D721Med (cell line): Measurements from ENCODE around the gene EEF1AKMT2.

ENCODE experiments used
- DNase-seq: peaks from one replicate; pipeline ENCODE4 v3.0.0; 2011; ENCODE audit warnings: low spot score; ENCODE audit not compliant: insufficient read length
- FAIRE-seq: peaks from 2 replicates; lab custom pipeline; 2011; peaks lifted over from hg19 to GRCh38; lab: Jason Lieb, UNC
- CTCF ChIP-seq: IDR thresholded peaks from 2 replicates; pipeline ENCODE4 v1.5.1; 2012; ENCODE audit warnings: mild to moderate bottlenecking, control low read depth; ENCODE audit not compliant: insufficient read depth; ENCODE audit errors: missing control alignments

Gene EEF1AKMT2

GRCh38 chr10:124725171-124725631 lies 66.5 kb downstream of the EEF1AKMT2 start:
- FAIRE-seq: no peak
- TF ChIP-seq CTCF: no peak
- no peak for DNase-seq

- TF ChIP-seq CTCF: no peak
- FAIRE-seq (no peak), DNase-seq (no peak)
Observed at GRCh38 chr10:124724279-124725027, 67.2 kb downstream of the EEF1AKMT2 start.

- no peak for FAIRE-seq
- TF ChIP-seq CTCF: no peak
Observed at GRCh38 chr10:124723826-124724225, 67.9 kb downstream of the EEF1AKMT2 start.

GRCh38 chr10:124722798-124723783 lies 68.6 kb downstream of the EEF1AKMT2 start:
- DNase-seq: no peak
- no peak for TF ChIP-seq CTCF
- no peak for FAIRE-seq

More at GRCh38 chr10:124723826-124724225, 67.9 kb downstream of the EEF1AKMT2 start:
- DNase-seq: no peak

- FAIRE-seq (no peak), DNase-seq (no peak)
- no peak for TF ChIP-seq CTCF
Observed at GRCh38 chr10:124721330-124722045, 70.2 kb downstream of the EEF1AKMT2 start.

GRCh38 chr10:124719213-124719851 lies 72.4 kb downstream of the EEF1AKMT2 start:
- no peak for FAIRE-seq
- no peak for DNase-seq
- TF ChIP-seq CTCF: peak; percentile 30
